HL-60 (cell line): ENCODE measurements around the gene NUDT8.

Source experiments
- DNase-seq, 2 experiments: peaks; one replicate each; pipeline ENCODE4 v3.0.0-alpha.2; 2010 to 2020; ENCODE audit warnings: low read depth in 1 of 2, low spot score in 1 of 2
- H3K27ac ChIP-seq: fragments of 250-450 bp; sonication (Bioruptor Pico); replicated peaks from 2 replicates; pipeline ENCODE4 v1.5.1; 2020; ENCODE audit warnings: mild to moderate bottlenecking, moderate library complexity
- H3K27me3 ChIP-seq: fragments of 250-450 bp; sonication (Bioruptor Pico); 2 replicates; pipeline ENCODE4 v1.5.1; 2021; ENCODE audit warnings: mild to moderate bottlenecking, moderate library complexity; ENCODE audit not compliant: insufficient read depth, poor library complexity, severe bottlenecking
- H3K4me3 ChIP-seq: replicated peaks from 2 replicates; pipeline ENCODE4 v1.5.1; 2011; ENCODE audit warnings: mild to moderate bottlenecking, control low read depth, low read length; ENCODE audit not compliant: insufficient read depth
- CTCF ChIP-seq: IDR thresholded peaks from one replicate; pipeline ENCODE4 v1.5.1; 2011; ENCODE audit warnings: low read length, control low read depth, inconsistent platforms; ENCODE audit not compliant: insufficient read depth
- GABPA ChIP-seq: IDR thresholded peaks from 2 replicates; pipeline ENCODE4 v1.6.1; 2012; ENCODE audit warnings: low read depth
- POLR2AphosphoS5 ChIP-seq: IDR thresholded peaks from 2 replicates; pipeline ENCODE4 v1.6.1; 2012; ENCODE audit warnings: low read depth
- REST ChIP-seq: IDR thresholded peaks from 2 replicates; pipeline ENCODE4 v1.6.1; 2012; ENCODE audit warnings: low read depth; ENCODE audit not compliant: insufficient replicate concordance
- SPI1 ChIP-seq: IDR thresholded peaks from 2 replicates; pipeline ENCODE4 v1.6.1; 2012; ENCODE audit warnings: low read depth, mild to moderate bottlenecking, borderline replicate concordance
- long read RNA-seq: library from polyadenylated mRNA; unstranded; transcript quantifications from one replicate; pipeline ENCODE4 v2.0.0, GENCODE V29; 2020

The NUDT8 gene
- long read RNA-seq, transcript NUDT8-201 (3 exons, 809 nt): minor isoform, 10 of 73 reads
- long read RNA-seq, transcript NUDT8-202 (4 exons, 728 nt): major isoform, 51 of 73 reads
- long read RNA-seq, transcript NUDT8-203 (2 exons, 1,465 nt): minor isoform, 6 of 73 reads
- long read RNA-seq, partial matches to known transcripts: 3 of 73 reads
- long read RNA-seq, other reads (novel, unspliced or antisense): 3 of 73 reads

GRCh38 chr11:67629386-67630227 lies at the start of gene NUDT8:
TSS of gene NUDT8 (minus strand) at chr11:67629937. CDS start at chr11:67629911, 26 bp downstream.
- Histone ChIP-seq H3K27me3 (no peaks in the 10 kb centered on the region), H3K27ac (peak within 1 kb of the TSS; percentile 77), H3K4me3 (peak within 1 kb of the TSS; percentile 77)
- peak; percentile 76 to 87 for DNase-seq
- TF ChIP-seq SPI1 (no peak), POLR2AphosphoS5 (peak; percentile 60; the same call in 1 of the 2 replicates), REST (no peak), CTCF (peak; percentile 67)

- no peaks in the 10 kb centered on the region for H3K27me3 ChIP-seq
- DNase-seq: no peak
- no peak overlapping the region for H3K27ac ChIP-seq
- H3K4me3 ChIP-seq: no peak overlapping the region
- no peak for TF ChIP-seq REST
- no peak for TF ChIP-seq SPI1
- TF ChIP-seq POLR2AphosphoS5: no peak
- TF ChIP-seq GABPA: no peak
- no peak for TF ChIP-seq CTCF
These were observed 45.5 kb upstream of the NUDT8 start for GRCh38 chr11:67675058-67675747.

GRCh38 chr11:67674442-67674871 lies 44.7 kb upstream of the NUDT8 start, which contains the start of gene ALDH3B2:
TSS of gene ALDH3B2 (minus strand) at chr11:67674623. CDS start at chr11:67666935, 7,688 bp downstream.
- no peak for DNase-seq
- no peak within 1 kb of the TSS for H3K4me3 ChIP-seq
- TF ChIP-seq CTCF (no peak), POLR2AphosphoS5 (no peak), GABPA (no peak), SPI1 (no peak), REST (no peak)
- no peak within 1 kb of the TSS for H3K27ac ChIP-seq
- no peaks in the 10 kb centered on the region for H3K27me3 ChIP-seq
